Glomerular visceral epithelial cell (primary cell): ENCODE measurements around the gene MED28.

Experiments used
- DNase-seq: peaks from one replicate; pipeline ENCODE4 v3.0.0-alpha.2; 2016; ENCODE audit errors: extremely low spot score

Gene MED28

GRCh38 chr4:17665346-17665745, 50.9 kb downstream of the MED28 start:
- no peak for DNase-seq

DNA sequence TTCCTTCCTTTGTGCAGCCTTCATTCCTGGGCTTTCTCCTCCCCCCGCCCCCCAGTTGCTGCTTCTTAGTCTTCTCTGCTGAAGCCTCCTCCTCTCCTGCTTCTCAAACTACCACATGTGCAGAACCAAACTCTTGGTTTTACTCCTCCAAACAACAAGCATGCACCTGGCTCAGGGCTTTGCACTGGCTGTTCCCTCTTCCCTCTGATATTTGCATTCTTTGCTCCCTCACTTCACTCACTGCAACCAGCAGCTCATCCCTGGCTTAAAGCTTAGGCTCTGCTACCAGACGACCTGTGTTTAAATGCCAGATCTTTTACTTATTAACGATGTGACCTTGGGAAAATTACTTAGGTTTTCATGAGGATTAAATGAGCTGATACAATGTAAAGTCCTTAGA, 51.4 kb downstream of the MED28 start:
- no peak for DNase-seq

DNA sequence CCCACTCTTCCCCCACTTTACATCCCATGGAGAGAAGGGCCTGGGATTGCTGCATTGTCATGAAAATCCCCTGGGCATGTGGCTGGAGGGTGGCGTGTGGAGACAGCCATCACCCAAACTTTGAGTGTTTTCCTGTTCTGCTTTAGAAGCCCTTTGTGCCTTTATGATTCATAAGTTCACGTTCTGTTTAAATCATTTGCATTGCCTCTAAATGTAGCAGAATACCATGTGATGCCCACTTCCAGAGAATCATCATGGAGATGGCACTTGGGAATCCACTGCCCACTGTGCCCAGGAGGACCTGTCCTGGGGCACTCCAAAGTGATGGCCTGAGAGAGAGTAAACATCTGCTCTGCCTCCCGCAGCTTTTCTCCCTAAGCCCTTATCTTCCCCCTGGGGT, 52.8 kb downstream of the MED28 start:
- no peak for DNase-seq

DNA sequence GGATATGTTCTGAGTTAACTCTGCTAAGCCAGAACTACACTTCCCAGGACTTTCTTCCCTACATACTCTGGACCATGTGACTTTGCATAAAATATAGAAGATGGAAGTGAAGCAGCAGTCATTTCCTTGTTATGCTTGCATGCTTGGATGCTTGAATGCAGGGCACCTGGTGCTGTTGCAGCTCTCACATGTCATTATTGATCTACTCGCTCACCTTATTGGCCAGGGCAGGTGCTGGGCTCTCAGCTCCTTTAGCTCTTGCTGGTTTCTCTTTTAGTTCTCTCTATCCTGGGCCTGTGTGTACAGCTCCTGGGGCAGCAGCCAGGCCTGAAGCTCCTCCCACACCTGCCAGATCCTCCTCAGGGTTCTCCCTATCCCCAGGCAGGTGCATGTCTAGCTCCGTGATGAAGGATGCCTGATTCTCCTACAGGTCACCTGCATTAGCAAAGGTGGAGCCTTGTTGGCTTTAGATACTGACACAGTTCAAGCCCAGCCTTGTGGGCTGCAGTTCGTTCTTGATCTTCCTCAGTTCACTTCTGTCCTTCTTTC, 53.3 kb downstream of the MED28 start:
- DNase-seq, result no peak

GRCh38 chr4:17670423-17670822, 56.0 kb downstream of the MED28 start:
- no peak for DNase-seq

DNA sequence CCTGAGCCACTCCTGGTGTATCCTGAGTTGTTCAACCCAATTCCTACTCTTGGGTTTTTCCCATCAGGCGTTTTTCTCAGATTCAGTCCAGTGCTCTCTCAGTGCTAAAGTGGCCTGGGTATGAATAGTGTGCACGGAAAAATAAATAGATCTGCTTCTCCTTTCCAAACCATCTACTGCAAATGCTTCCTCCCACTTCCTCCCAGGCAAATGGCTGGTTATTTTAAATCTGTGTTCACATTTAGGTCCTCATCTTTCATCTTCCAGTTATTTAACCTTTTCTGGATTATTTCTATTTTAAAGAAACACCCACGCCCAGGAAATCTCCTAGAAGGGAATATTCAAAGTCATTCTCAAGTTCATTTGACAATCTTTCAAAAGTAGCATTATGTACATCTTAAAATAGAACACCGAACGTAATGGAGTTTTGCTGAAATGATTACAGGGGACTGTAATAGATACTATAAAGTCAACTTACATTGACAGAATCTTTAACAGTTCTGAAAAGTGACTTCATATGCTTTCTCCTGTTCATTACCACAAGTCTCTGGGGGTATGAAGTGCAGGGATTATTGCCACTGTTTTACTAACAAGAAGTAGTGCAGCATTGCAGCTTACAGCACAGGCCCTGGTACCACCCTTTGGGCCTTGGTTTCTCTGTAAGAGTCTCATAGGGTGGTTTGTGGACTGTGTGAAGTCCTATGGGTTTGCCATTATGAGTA, 66.3 kb downstream of the MED28 start:
- DNase-seq, result no peak

- DNase-seq, result no peak
Observed at GRCh38 chr4:17681281-17682221, 67.1 kb downstream of the MED28 start.

DNA sequence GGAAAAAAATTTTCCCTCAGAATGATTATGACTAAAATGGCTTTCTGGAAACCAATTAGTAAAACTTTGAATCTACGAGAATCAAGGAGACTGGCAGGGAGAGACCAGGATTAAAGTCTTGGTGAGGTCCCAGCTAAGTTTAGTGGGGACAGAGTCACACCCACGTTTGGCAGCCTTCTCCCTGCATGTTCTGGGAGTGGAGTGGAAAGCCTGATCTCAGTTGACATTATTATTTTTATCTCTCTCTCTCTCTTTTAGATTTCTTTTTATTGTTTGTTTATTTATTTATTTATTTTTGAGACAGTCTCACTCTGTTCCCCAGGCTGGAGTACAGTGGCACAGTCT, 67.8 kb downstream of the MED28 start:
- DNase-seq, result no peak
